Glutamatergic neuron (in vitro differentiated cells): ENCODE results near the gene ENTPD8. TPM values are rescaled to one million over a fixed set of nuclear protein-coding genes. Genes with fewer than 3 reads are reported as not detected.

Source experiments
- DNase-seq: peaks from one replicate; pipeline ENCODE4 v3.0.0; 2022
- H3K27ac Mint-ChIP-seq: one replicate; pipeline ENCODE4 v1.8.0; 2020; ENCODE audit warnings: mild to moderate bottlenecking, mixed read lengths, inconsistent platforms; ENCODE audit not compliant: unreplicated experiment
- H3K27me3 Mint-ChIP-seq: one replicate; pipeline ENCODE4 v1.8.0; 2020; ENCODE audit warnings: mild to moderate bottlenecking, moderate library complexity, mixed read lengths, inconsistent platforms; ENCODE audit not compliant: unreplicated experiment
- H3K36me3 Mint-ChIP-seq: one replicate; pipeline ENCODE4 v1.8.0; 2020; ENCODE audit warnings: mild to moderate bottlenecking, mixed read lengths, inconsistent platforms; ENCODE audit not compliant: unreplicated experiment
- H3K4me1 Mint-ChIP-seq: one replicate; pipeline ENCODE4 v1.8.0; 2020; ENCODE audit warnings: mild to moderate bottlenecking, low read depth, mixed read lengths, inconsistent platforms; ENCODE audit not compliant: unreplicated experiment
- H3K4me3 Mint-ChIP-seq: one replicate; pipeline ENCODE4 v1.8.0; 2020; ENCODE audit warnings: mild to moderate bottlenecking, mixed read lengths, inconsistent platforms; ENCODE audit not compliant: unreplicated experiment
- H3K9me3 Mint-ChIP-seq: one replicate; pipeline ENCODE4 v1.8.0; 2020; ENCODE audit warnings: mild to moderate bottlenecking, moderate library complexity, mixed read lengths, inconsistent platforms; ENCODE audit not compliant: unreplicated experiment
- total RNA-seq: library from RNA; stranded (reverse); fragmentation: NEBNext Ultra II Directional; extraction: Animal tissue kit (Norgen Biotek cat#: 25700); gene quantifications from one replicate; pipeline ENCODE4 v1.2.1, GENCODE V29; 2021; ENCODE audit not compliant: unreplicated experiment
- TF ChIP-seq, protein P1 (sequence below): fragments of 200-600 bp; sonication (generic); IDR thresholded peaks from one replicate; pipeline ENCODE4 v1.5.0; 2021; ENCODE audit not compliant: partially characterized antibody, unreplicated experiment

Gene ENTPD8
- total RNA-seq, 1 donor from 2014 or later: 1.0 TPM

DNA sequence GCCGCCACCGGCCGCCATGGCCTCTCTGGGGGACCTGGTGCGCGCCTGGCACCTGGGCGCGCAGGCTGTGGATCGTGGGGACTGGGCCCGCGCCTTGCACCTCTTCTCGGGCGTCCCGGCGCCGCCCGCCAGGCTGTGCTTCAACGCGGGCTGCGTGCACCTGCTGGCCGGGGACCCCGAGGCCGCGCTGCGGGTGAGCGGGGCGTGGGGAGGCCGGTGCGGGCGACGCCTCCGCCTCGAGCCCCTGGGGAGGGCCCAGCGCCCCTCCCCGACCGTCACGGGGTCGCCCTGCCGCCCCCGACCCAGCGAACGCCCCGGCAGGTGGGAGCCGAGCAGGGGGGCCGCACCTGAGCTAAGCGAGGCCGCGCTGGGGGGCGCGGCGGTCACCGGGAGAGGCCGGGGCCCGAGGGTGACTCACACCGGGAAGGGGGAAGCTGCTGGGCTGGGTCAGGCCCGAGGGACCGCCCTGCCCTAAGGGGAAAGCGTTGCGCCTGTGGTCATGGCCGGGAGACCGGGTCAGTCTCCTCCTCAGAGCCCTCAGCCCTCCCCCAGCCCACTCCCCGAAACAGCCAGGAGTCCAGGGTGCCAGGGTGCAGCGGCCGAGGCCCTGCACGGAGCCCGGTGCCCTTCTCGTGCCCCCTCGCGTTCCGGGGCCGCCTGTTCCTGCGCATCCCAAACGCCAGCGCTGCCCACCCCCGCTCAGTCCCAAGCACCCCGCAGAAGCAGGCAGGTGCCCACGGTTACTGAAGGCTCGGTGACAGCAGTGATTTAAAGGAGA is 17.5 kb downstream of the ENTPD8 start:
- H3K27ac Mint-ChIP-seq: no peak overlapping the region
- TF ChIP-seq, protein P1, sequence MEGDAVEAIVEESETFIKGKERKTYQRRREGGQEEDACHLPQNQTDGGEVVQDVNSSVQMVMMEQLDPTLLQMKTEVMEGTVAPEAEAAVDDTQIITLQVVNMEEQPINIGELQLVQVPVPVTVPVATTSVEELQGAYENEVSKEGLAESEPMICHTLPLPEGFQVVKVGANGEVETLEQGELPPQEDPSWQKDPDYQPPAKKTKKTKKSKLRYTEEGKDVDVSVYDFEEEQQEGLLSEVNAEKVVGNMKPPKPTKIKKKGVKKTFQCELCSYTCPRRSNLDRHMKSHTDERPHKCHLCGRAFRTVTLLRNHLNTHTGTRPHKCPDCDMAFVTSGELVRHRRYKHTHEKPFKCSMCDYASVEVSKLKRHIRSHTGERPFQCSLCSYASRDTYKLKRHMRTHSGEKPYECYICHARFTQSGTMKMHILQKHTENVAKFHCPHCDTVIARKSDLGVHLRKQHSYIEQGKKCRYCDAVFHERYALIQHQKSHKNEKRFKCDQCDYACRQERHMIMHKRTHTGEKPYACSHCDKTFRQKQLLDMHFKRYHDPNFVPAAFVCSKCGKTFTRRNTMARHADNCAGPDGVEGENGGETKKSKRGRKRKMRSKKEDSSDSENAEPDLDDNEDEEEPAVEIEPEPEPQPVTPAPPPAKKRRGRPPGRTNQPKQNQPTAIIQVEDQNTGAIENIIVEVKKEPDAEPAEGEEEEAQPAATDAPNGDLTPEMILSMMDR: no peak
- H3K9me3 Mint-ChIP-seq: peaks cover 8% of the 10 kb centered on the region
- peaks cover 8% of the 10 kb centered on the region for H3K27me3 Mint-ChIP-seq
- no peaks in the 10 kb centered on the region for H3K36me3 Mint-ChIP-seq
- peaks cover 3% of the 10 kb centered on the region for H3K4me1 Mint-ChIP-seq
- DNase-seq: no peak
- no peak overlapping the region for H3K4me3 Mint-ChIP-seq

DNA sequence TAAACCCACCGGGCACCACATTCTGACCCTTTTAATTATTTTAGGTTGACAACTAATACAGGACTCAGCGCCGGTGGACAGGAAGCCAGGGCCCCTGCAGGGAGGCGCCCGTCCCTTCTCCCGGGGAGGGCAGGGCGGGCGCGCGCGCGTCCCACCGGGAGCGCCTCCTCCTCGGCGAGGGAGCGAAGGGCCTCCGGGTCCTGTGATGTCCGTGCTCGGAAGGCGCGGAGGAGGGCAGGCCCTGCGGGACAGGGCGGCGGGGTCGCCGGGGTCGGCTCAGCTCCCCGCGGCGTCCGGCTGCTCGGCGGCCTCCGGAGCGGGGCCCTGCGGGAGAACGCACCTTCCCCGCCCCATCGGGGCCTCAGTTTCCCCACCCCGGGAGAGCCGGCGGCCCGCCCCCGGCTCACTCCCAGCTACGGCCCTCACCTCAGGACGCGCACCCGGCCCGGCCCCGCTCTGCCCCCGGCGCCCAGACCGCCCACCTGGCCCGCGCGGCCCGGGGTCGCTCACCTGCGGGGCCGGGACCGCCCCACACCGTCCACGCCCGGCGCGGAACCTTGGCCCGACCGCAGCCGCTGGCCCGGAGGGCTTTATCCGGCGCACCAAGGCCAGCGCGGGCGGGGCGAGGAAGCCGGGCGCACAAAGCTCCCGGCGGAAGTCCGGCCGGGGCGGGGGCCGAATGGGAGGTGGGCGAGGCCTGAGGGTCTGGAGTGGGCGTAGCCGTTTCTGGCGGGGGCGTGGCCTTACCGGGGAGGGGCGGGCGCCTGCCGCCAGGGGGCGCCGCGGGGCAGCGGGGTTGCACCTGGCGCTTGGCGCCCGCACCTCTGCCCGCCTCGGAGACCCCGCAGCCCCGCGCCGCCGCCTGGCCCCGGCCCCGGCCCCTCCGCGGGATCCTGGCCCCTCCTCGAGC is 18.3 kb downstream of the ENTPD8 start, which contains the start of the genes EXD3 and NOXA1:
EXD3 (minus strand) TSS at position 559 of the 910 bp plus-strand sequence. CDS start 27,805 bp downstream, outside the sequence.
NOXA1 (plus strand) TSS at position 790 of the 910 bp plus-strand sequence. CDS start 137 bp downstream, outside the sequence.
- H3K4me3 Mint-ChIP-seq: peak within 1 kb of the TSS; percentile 94
- no peaks in the 10 kb centered on the region for H3K36me3 Mint-ChIP-seq
- TF ChIP-seq, protein P1: peak; percentile 78
- H3K27me3 Mint-ChIP-seq: peaks cover 8% of the 10 kb centered on the region
- DNase-seq: peak; percentile 96
- H3K4me1 Mint-ChIP-seq: peaks cover 3% of the 10 kb centered on the region
- H3K27ac Mint-ChIP-seq: peak within 1 kb of the TSS; percentile 73
- H3K9me3 Mint-ChIP-seq: peaks cover 8% of the 10 kb centered on the region

DNA sequence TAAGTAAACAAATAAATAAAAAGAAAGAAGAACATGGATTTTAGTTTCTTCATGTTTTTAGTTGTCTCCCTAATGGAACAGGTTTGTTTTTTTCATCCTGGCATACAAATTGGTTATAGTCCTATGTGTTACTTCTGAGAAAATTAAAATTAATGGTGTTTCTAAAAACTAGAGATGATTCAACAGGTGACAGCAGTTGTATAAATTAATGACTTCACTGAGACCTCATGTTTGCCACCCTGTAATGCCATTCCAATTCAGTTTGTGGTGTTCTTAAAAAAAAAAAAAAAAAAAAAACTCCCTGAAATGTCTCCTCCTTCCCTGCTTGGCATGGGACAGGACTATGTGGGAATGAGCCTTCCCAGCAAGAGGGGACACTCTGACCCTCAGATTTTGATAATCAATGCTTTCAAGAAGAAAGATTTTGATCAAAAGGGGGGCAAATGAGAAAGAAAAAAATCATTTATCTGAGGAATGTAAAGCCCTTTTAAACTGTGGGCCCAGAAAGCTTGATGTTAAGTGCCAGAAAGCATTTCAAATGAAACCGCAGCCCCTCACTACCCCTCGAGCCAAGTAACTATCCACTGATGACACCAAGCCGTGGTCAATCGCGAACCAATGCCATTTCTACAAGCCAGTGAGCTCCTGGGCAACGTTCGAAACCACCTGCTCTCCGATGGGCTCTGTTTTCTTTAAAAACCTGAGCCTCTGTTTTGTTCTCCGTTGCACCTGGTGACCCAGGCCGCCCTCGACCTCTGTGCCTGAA is 19.1 kb downstream of the ENTPD8 start:
- TF ChIP-seq, protein P1: no peak
- Mint-ChIP-seq H3K4me1 (peaks cover 3% of the 10 kb centered on the region), H3K9me3 (peaks cover 8% of the 10 kb centered on the region), H3K4me3 (peak overlapping the region; percentile 94), H3K27me3 (peaks cover 7% of the 10 kb centered on the region), H3K27ac (peak overlapping the region; percentile 73), H3K36me3 (no peaks in the 10 kb centered on the region)
- no peak for DNase-seq

DNA sequence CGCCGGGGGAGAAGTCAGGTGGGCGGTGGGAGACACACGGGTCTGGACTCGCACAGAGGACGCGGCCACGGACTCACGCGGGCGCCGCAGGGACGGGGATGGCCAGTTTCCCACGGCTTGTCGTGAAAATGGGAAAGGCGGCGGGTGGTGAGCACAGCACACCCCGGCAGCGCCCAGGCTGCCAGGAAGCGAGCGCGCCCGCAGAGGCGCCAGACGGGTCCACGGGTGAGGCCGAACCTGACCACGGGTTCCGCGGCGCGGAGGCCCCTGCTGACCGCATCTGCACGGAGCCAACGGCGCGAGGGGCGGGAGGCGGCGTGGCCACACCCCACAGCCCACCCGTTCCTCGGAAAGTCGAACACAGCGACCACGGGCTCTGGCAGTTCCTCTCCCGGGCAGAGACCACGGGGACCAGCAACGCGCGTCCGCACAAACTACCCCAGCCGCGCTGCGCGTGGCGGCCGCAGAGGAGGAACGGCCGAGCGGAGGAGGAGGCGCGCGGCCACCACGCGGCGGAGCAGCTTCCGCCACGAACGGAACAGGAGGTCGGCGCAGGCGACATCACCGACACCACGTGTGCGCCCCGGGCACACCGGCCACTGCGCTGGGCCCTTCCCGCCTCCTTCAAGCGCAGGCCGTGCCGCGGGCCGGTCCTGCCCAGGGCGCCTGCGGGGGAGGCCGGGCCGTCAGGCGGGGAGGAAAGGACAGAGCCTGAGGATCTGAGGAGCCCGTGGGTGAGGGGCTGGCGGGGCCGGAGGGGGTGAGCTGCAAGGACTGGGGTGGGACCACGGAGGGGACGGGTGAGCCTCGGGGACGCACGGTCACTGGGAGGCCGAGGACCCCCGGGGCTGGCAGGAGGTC is 23.8 kb downstream of the ENTPD8 start:
- H3K4me3 Mint-ChIP-seq: no peak overlapping the region
- TF ChIP-seq, protein P1: no peak
- H3K9me3 Mint-ChIP-seq: peaks cover 5% of the 10 kb centered on the region
- no peak for DNase-seq
- no peaks in the 10 kb centered on the region for H3K36me3 Mint-ChIP-seq
- H3K4me1 Mint-ChIP-seq: peaks cover 8% of the 10 kb centered on the region
- no peak overlapping the region for H3K27ac Mint-ChIP-seq
- peaks cover 3% of the 10 kb centered on the region for H3K27me3 Mint-ChIP-seq
